ENCODE measurements around the gene NCOA3.

The NCOA3 gene

GRCh38 chr20:47669489-47669888, 167.8 kb downstream of the NCOA3 start:
- DNase-seq: no peak

- DNase-seq: no peak
These were observed 168.5 kb downstream of the NCOA3 start for GRCh38 chr20:47669927-47670890.

GRCh38 chr20:47670913-47671312, 169.2 kb downstream of the NCOA3 start:
- DNase-seq: no peak

- no peak for DNase-seq
These were observed 170.5 kb downstream of the NCOA3 start for GRCh38 chr20:47672166-47672565.

- DNase-seq: no peak
These were observed 171.4 kb downstream of the NCOA3 start for GRCh38 chr20:47672886-47673670.

- no peak for DNase-seq
These were observed 171.9 kb downstream of the NCOA3 start for GRCh38 chr20:47673671-47673955.

- DNase-seq: no peak
These were observed 172.5 kb downstream of the NCOA3 start for GRCh38 chr20:47674145-47674544.

GRCh38 chr20:47674686-47675085, 173.0 kb downstream of the NCOA3 start:
- DNase-seq: no peak

GRCh38 chr20:47675190-47676142, 173.8 kb downstream of the NCOA3 start:
- no peak for DNase-seq

- DNase-seq: no peak
These were observed 174.6 kb downstream of the NCOA3 start for GRCh38 chr20:47676219-47676721.

GRCh38 chr20:47676912-47677634, 175.4 kb downstream of the NCOA3 start:
- DNase-seq: peak; percentile 4

GRCh38 chr20:47677635-47678453, 176.2 kb downstream of the NCOA3 start:
- peak; percentile 53 for DNase-seq

GRCh38 chr20:47678536-47678935, 176.8 kb downstream of the NCOA3 start:
- DNase-seq: peak; percentile 23

GRCh38 chr20:47679462-47679861, 177.8 kb downstream of the NCOA3 start:
- DNase-seq: no peak

GRCh38 chr20:47680804-47681529, 179.3 kb downstream of the NCOA3 start:
- no peak for DNase-seq

GRCh38 chr20:47682028-47682783, 180.5 kb downstream of the NCOA3 start:
- DNase-seq: peak; percentile 87

GRCh38 chr20:47682916-47683315, 181.2 kb downstream of the NCOA3 start:
- no peak for DNase-seq

- DNase-seq: no peak
These were observed 182.8 kb downstream of the NCOA3 start for GRCh38 chr20:47684306-47685080.

- peak; percentile 81 for DNase-seq
These were observed 184.9 kb downstream of the NCOA3 start for GRCh38 chr20:47686545-47686944.

Measured in right hindlimb (tissue), 1 donor.